ENCODE data around the gene SMARCB1. TPM values are rescaled to one million over a fixed set of nuclear protein-coding genes. Genes with fewer than 3 reads are reported as not detected.
A peak's percentile ranks its signal among the peaks of the same experiment; 100 is the strongest.

The SMARCB1 gene
- total RNA-seq, 4 donors from 2014 or later = 39.1 to 64.4 (median 51.6) TPM

GRCh38 chr22:23783265-23784150, 3.3 kb upstream of the SMARCB1 start:
- no peak for DNase-seq
- H3K9me3 ChIP-seq = no peaks in the 10 kb centered on the region
- H3K4me3 ChIP-seq = no peak overlapping the region
- H3K27ac ChIP-seq = no peak overlapping the region
- intact Hi-C loops (cut with DNase I; ENCODE audit: low total_unique reads) = no loop called here
- TF ChIP-seq POLR2A (IDR thresholded peaks at IDR 0.05) (no peak), CTCF (IDR thresholded peaks at IDR 0.05) (no peak)
- H3K27me3 ChIP-seq = no peaks in the 10 kb centered on the region
- no peaks in the 10 kb centered on the region for H3K36me3 ChIP-seq
- peaks cover 0 to 11% of the 10 kb centered on the region in 2 donors for H3K4me1 ChIP-seq

GRCh38 chr22:23784215-23784732, 2.5 kb upstream of the SMARCB1 start:
- no peak overlapping the region for H3K27ac ChIP-seq
- no peaks in the 10 kb centered on the region for H3K36me3 ChIP-seq
- H3K27me3 ChIP-seq = no peaks in the 10 kb centered on the region
- peaks cover 1 to 13% of the 10 kb centered on the region in 2 donors for H3K4me1 ChIP-seq
- H3K9me3 ChIP-seq = no peaks in the 10 kb centered on the region
- no peak for DNase-seq
- no peak overlapping the region for H3K4me3 ChIP-seq
- TF ChIP-seq CTCF (IDR thresholded peaks at IDR 0.05) (no peak), POLR2A (IDR thresholded peaks at IDR 0.05) (no peak)
- intact Hi-C loops (cut with DNase I; ENCODE audit: low total_unique reads) = no loop called here

- TF ChIP-seq POLR2A (IDR thresholded peaks at IDR 0.05) = no peak
- TF ChIP-seq CTCF (IDR thresholded peaks at IDR 0.05) = no peak
- Histone ChIP-seq H3K27me3 (no peaks in the 10 kb centered on the region), H3K27ac (peak overlapping the region; percentile 100), H3K4me3 (peak overlapping the region; percentile 82 to 96), H3K4me1 (peaks cover 13 to 16% of the 10 kb centered on the region in 2 donors), H3K9me3 (no peaks in the 10 kb centered on the region), H3K36me3 (no peaks in the 10 kb centered on the region)
- no peak for DNase-seq
- intact Hi-C loops (cut with DNase I; ENCODE audit: low total_unique reads) = no loop called here
These were observed 480 bp upstream of the SMARCB1 start for GRCh38 chr22:23786261-23786710.

GRCh38 chr22:23787600-23787896, 782 bp downstream of the SMARCB1 start:
- H3K4me1 ChIP-seq = peaks cover 16 to 23% of the 10 kb centered on the region in 2 donors
- H3K4me3 ChIP-seq = peak overlapping the region; percentile 82 to 96
- H3K36me3 ChIP-seq = no peaks in the 10 kb centered on the region
- TF ChIP-seq POLR2A (IDR thresholded peaks at IDR 0.05) (no peak), CTCF (IDR thresholded peaks at IDR 0.05) (peak in 1 of 4 experiments; percentile 2)
- H3K27me3 ChIP-seq = no peaks in the 10 kb centered on the region
- no peak for DNase-seq
- intact Hi-C loops (cut with DNase I; ENCODE audit: low total_unique reads) = no loop called here
- H3K9me3 ChIP-seq = no peaks in the 10 kb centered on the region
- peak overlapping the region; percentile 100 for H3K27ac ChIP-seq

- intact Hi-C loops (cut with DNase I; ENCODE audit: low total_unique reads) = no loop called here
- Histone ChIP-seq H3K4me1 (peaks cover 16 to 23% of the 10 kb centered on the region in 2 donors), H3K9me3 (no peaks in the 10 kb centered on the region), H3K27ac (peak overlapping the region; percentile 100), H3K4me3 (peak overlapping the region; percentile 82 to 96), H3K27me3 (no peaks in the 10 kb centered on the region), H3K36me3 (no peaks in the 10 kb centered on the region)
- no peak for DNase-seq
- no peak for TF ChIP-seq CTCF (IDR thresholded peaks at IDR 0.05)
- TF ChIP-seq POLR2A (IDR thresholded peaks at IDR 0.05) = no peak
These were observed 1.1 kb downstream of the SMARCB1 start for GRCh38 chr22:23787910-23788309.
